ENCODE measurements around the gene CRELD2. TPM values are rescaled to one million over a fixed set of nuclear protein-coding genes. Genes with fewer than 3 reads are reported as not detected.

Gene CRELD2
- total and polyA plus RNA-seq, 2 donors from 2014 or later = 37.3 to 54.0 TPM

DNA sequence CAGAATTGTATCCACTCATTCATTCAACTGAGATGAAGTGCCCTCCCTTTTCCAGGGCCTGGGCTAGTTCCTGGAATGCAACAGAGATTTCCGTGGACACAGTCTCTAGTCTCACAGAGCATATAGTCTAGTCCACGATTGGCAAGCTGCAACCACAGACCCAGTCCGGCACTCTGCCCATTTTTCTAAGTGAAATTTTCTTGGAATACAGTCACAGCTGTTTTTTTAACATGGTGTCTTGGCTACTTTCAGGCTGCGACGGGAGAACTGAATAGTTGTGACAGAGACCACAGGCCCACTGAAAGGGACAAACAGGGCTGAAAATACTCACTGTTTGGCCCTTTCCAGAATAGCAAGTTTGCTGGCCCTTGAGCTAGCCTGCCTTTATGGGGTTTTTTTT lies 29.4 kb upstream of the CRELD2 start:
- TF ChIP-seq, protein P1, sequence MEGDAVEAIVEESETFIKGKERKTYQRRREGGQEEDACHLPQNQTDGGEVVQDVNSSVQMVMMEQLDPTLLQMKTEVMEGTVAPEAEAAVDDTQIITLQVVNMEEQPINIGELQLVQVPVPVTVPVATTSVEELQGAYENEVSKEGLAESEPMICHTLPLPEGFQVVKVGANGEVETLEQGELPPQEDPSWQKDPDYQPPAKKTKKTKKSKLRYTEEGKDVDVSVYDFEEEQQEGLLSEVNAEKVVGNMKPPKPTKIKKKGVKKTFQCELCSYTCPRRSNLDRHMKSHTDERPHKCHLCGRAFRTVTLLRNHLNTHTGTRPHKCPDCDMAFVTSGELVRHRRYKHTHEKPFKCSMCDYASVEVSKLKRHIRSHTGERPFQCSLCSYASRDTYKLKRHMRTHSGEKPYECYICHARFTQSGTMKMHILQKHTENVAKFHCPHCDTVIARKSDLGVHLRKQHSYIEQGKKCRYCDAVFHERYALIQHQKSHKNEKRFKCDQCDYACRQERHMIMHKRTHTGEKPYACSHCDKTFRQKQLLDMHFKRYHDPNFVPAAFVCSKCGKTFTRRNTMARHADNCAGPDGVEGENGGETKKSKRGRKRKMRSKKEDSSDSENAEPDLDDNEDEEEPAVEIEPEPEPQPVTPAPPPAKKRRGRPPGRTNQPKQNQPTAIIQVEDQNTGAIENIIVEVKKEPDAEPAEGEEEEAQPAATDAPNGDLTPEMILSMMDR (IDR thresholded peaks at IDR 0.05; ENCODE audit: borderline replicate concordance, extremely low read depth, insufficient read depth) = no peak

DNA sequence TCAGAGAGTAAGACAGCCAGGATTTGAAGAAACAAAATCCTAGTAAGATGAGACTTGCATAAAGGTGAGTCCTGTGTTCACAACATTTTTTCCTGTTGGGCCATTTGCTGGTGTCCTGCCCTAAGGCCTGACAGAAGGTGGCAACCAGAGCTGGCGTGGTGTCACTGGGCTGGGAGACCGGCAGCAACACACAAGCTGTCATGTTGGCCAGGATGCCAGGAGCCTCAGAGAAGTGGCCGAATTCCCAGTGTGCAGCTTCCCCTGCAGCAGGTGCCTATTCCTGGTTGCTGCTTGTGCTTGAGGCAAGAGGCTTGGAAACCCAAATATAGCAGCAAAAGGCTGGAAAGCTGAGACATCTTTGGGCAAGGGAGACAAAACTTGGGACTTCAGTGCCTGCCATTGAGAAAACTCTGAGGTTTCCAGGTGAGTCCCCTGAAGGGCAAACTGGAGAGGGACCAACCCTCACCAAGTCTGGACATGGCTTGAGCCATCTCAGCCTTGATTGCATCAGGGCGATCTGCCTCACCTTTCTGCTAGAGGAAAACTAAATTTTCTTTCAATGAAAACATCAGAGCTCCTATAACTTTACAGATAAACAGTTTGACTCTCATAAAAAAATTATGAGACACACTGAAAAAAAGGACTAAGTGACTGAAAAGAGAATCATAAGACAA lies 26.1 kb upstream of the CRELD2 start:
- Histone ChIP-seq H3K36me3 (ENCODE audit: control insufficient read depth in 2 of 3, insufficient read depth in 3 of 3, low read length in 3 of 3) (peaks cover 0 to 4% (median 3%) of the 10 kb centered on the region in 3 donors), H3K4me3 (ENCODE audit: low read length in 3 of 3) (no peak overlapping the region), H3K27me3 (ENCODE audit: control insufficient read depth, insufficient read depth, low read length) (no peaks in the 10 kb centered on the region), H3K9me3 (ENCODE audit: control insufficient read depth in 2 of 3, insufficient read depth in 1 of 3, low read length in 3 of 3) (peaks cover 0 to 15% (median 0%) of the 10 kb centered on the region in 3 donors), H3K9ac (ENCODE audit: low read length in 3 of 3) (no peak overlapping the region), H3K27ac (ENCODE audit: low read depth in 2 of 2, low read length in 2 of 2) (no peak overlapping the region), H3K4me1 (ENCODE audit: control insufficient read depth in 2 of 3, insufficient read depth in 2 of 3, low read depth in 1 of 3, low read length in 3 of 3) (no peaks in the 10 kb centered on the region)
- DNase-seq = peak in 1 of 5 donors; percentile 18
- intact Hi-C loops (cut with DNase I) = no loop called here
- TF ChIP-seq, protein P1 (IDR thresholded peaks at IDR 0.05; ENCODE audit: borderline replicate concordance, extremely low read depth, insufficient read depth) = no peak
- FAIRE-seq = no peak

More for the DNA sequence above, 29.4 kb upstream of the CRELD2 start:
- no peaks in the 10 kb centered on the region for H3K4me1 ChIP-seq (ENCODE audit: control insufficient read depth in 2 of 3, insufficient read depth in 2 of 3, low read depth in 1 of 3, low read length in 3 of 3)
- DNase-seq (no peak), FAIRE-seq (no peak)
- peaks cover 11 to 17% (median 12%) of the 10 kb centered on the region in 3 donors for H3K36me3 ChIP-seq (ENCODE audit: control insufficient read depth in 2 of 3, insufficient read depth in 3 of 3, low read length in 3 of 3)
- H3K9ac ChIP-seq (ENCODE audit: low read length in 3 of 3) = no peak overlapping the region
- intact Hi-C loops (cut with DNase I) = no loop called here
- H3K9me3 ChIP-seq (ENCODE audit: control insufficient read depth in 2 of 3, insufficient read depth in 1 of 3, low read length in 3 of 3) = peaks cover 0 to 10% (median 0%) of the 10 kb centered on the region in 3 donors
- no peak overlapping the region for H3K27ac ChIP-seq (ENCODE audit: low read depth in 2 of 2, low read length in 2 of 2)
- H3K4me3 ChIP-seq (ENCODE audit: low read length in 3 of 3) = no peak overlapping the region
- H3K27me3 ChIP-seq (ENCODE audit: control insufficient read depth, insufficient read depth, low read length) = no peaks in the 10 kb centered on the region

DNA sequence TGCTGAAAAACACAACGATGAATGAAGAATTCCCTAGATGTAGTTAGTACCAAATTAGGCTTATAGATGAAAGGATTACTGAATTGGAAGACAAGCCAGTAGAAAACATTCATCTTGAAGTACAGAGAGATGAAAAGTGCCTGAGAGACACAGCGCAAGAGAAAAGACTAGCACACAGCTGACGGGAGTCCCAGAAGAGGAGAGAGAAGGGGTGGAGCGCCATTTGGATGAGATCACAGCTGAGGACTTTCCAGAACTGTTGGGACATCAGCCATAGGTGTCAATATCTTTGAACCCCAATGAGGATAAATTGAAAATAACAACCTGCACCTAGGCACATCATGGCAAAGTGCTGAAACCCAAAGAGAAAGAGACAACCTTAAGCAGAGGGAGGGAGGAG lies 25.4 kb upstream of the CRELD2 start:
- TF ChIP-seq, protein P1 (IDR thresholded peaks at IDR 0.05; ENCODE audit: borderline replicate concordance, extremely low read depth, insufficient read depth) = no peak
- no peaks in the 10 kb centered on the region for H3K4me1 ChIP-seq (ENCODE audit: control insufficient read depth in 2 of 3, insufficient read depth in 2 of 3, low read depth in 1 of 3, low read length in 3 of 3)
- no peak overlapping the region for H3K9ac ChIP-seq (ENCODE audit: low read length in 3 of 3)
- peaks cover 0 to 4% (median 3%) of the 10 kb centered on the region in 3 donors for H3K36me3 ChIP-seq (ENCODE audit: control insufficient read depth in 2 of 3, insufficient read depth in 3 of 3, low read length in 3 of 3)
- peaks cover 0 to 15% (median 0%) of the 10 kb centered on the region in 3 donors for H3K9me3 ChIP-seq (ENCODE audit: control insufficient read depth in 2 of 3, insufficient read depth in 1 of 3, low read length in 3 of 3)
- intact Hi-C loops (cut with DNase I) = no loop called here
- H3K4me3 ChIP-seq (ENCODE audit: low read length in 3 of 3) = no peak overlapping the region
- no peak for DNase-seq
- FAIRE-seq = no peak
- no peak overlapping the region for H3K27ac ChIP-seq (ENCODE audit: low read depth in 2 of 2, low read length in 2 of 2)
- no peaks in the 10 kb centered on the region for H3K27me3 ChIP-seq (ENCODE audit: control insufficient read depth, insufficient read depth, low read length)

Data from kidney (tissue), 14 donors.